ENCODE measurements around the gene CFLAR.

GRCh38 chr2:201194097-201194496 is 78.1 kb downstream of the CFLAR start:
- no peak for TF ChIP-seq CTCF (IDR thresholded peaks at IDR 0.05)
- no peak for TF ChIP-seq POLR2A (IDR thresholded peaks at IDR 0.05)

Data from prostate gland (tissue), 2 donors.